ENCODE data around the gene KRTAP12-1. TPM values are rescaled to one million over a fixed set of nuclear protein-coding genes. Genes with fewer than 3 reads are reported as not detected.

KRTAP12-1 gene
- total and polyA plus RNA-seq, 9 of the 15 experiments (the other 6 are each of a cell fraction or from before 2014, with no cell fraction given): not detected

GRCh38 chr21:44658541-44658910, 23.4 kb downstream of the KRTAP12-1 start (continued):
- TF ChIP-seq NR3C1 (CRISPR knock-in tag; IDR thresholded peaks at IDR 0.05) (no peak), ZNF445 (CRISPR knock-in tag; IDR thresholded peaks at IDR 0.05; ENCODE audit: low read depth) (no peak), ZNF512 (tag; IDR thresholded peaks at IDR 0.05) (no peak)

GRCh38 chr21:44657635-44658540, 24.1 kb downstream of the KRTAP12-1 start, which contains the start of gene KRTAP12-3:
Gene KRTAP12-3, plus strand, starts transcription at chr21:44657932. Its CDS starts 48 bp downstream, at chr21:44657980.
- WGBS (ENCODE audit: insufficient coverage, low coverage, missing lambda C conversion rate): under 1% methylated on average over 26 of the region's 26 CpGs
- Histone ChIP-seq H2AFZ (ENCODE audit: low read depth, low read length) (no peak within 1 kb of the TSS), H3K4me2 (ENCODE audit: insufficient read depth, low read length) (no peak within 1 kb of the TSS), H3K9ac (ENCODE audit: insufficient read depth in 1 of 2, low read depth in 2 of 2, low read length in 2 of 2) (no peak within 1 kb of the TSS), H3K27me3 (ENCODE audit: control insufficient read depth in 2 of 2, insufficient read depth in 2 of 2, low read length in 2 of 2) (peaks cover 2 to 25% of the 10 kb centered on the region in 2 experiments; a peak in 4 of 5 replicates), H3K4me3 (no peak within 1 kb of the TSS), H3K9me1 (ENCODE audit: control insufficient read depth, insufficient read depth, low read length) (no peaks in the 10 kb centered on the region), H3K27ac (ENCODE audit: extremely low read depth, low read depth, low read length) (no peak within 1 kb of the TSS), H3K4me1 (replicated peaks in 1 of 2; ENCODE audit: control insufficient read depth in 2 of 2, insufficient read depth in 2 of 2, low read length in 2 of 2) (peaks cover 0 to 8% of the 10 kb centered on the region in 2 experiments; a peak in 2 of 5 replicates), H3K9me3 (replicated peaks; ENCODE audit: control insufficient read depth, insufficient read depth, low read depth, low read length) (no peaks in the 10 kb centered on the region), H4K20me1 (replicated peaks; ENCODE audit: control insufficient read depth, insufficient read depth, low read length) (no peaks in the 10 kb centered on the region), H3K79me2 (ENCODE audit: control insufficient read depth, insufficient read depth, low read length) (no peaks in the 10 kb centered on the region), H3K36me3 (ENCODE audit: control insufficient read depth, insufficient read depth, low read length) (no peaks in the 10 kb centered on the region)
- ATAC-seq (no peak), DNase-seq (ENCODE audit: extremely low read depth in 1 of 4, low spot score in 3 of 4) (no peak), FAIRE-seq (no peak)
- in situ Hi-C loops (cut with MboI): no loop called here
- BruUV-seq (replicated peaks): no TSS peak
- ChIA-PET POLR2A (no interaction called here), CTCF (ENCODE audit: low intra/inter-chr PET ratio) (no interaction called here)
- intact Hi-C loops (cut with micrococcal nuclease): no loop called here
- TF ChIP-seq TCF15 (CRISPR knock-in tag; IDR thresholded peaks at IDR 0.05): no peak
- no peak for TF ChIP-seq SREBF1 (IDR thresholded peaks at IDR 0.05; ENCODE audit: borderline replicate concordance, low read depth, low read length)
- no peak for TF ChIP-seq KAT8 (IDR thresholded peaks at IDR 0.05; ENCODE audit: low read depth)
- TF ChIP-seq EWSR1 (IDR thresholded peaks at IDR 0.05; ENCODE audit: borderline replicate concordance, low read depth, partially characterized antibody): no peak
- no peak for TF ChIP-seq BACH1 (tag; IDR thresholded peaks at IDR 0.05)
- TF ChIP-seq ZNF124 (CRISPR knock-in tag; IDR thresholded peaks at IDR 0.05): no peak
- TF ChIP-seq CCAR2 (IDR thresholded peaks at IDR 0.05; ENCODE audit: low read depth, low read length): no peak
- no peak for TF ChIP-seq PYGO2 (tag; IDR thresholded peaks at IDR 0.05)
- TF ChIP-seq TSC22D4 (tag; IDR thresholded peaks at IDR 0.05): no peak
- TF ChIP-seq ZFP30 (CRISPR knock-in tag; IDR thresholded peaks at IDR 0.05; ENCODE audit: borderline replicate concordance): no peak
- TF ChIP-seq DIDO1 (tag; IDR thresholded peaks at IDR 0.05; ENCODE audit: low read depth): no peak
- no peak for TF ChIP-seq ARID3B (CRISPR knock-in tag; IDR thresholded peaks at IDR 0.05; ENCODE audit: borderline replicate concordance)
- no peak for TF ChIP-seq ZNF224 (CRISPR knock-in tag; IDR thresholded peaks at IDR 0.05)
- no peak for TF ChIP-seq HMG20B (CRISPR knock-in tag; IDR thresholded peaks at IDR 0.05)
